DMS79 treated with DMSO at 0.1 percent for 48 hours (cell line): ENCODE results near the gene LGR6.
A peak's percentile ranks its signal among the peaks of the same experiment; 100 is the strongest.
"Not testable (repeated sequence)": the region's sequence is repeated elsewhere in the genome, so short reads cannot be mapped to it uniquely, and the experiment has no call there.

Source experiments
- DNase-seq: peaks from one replicate; lab custom pipeline; 2025; lab: John Stamatoyannopoulos, UW

Gene LGR6

GRCh38 chr1:202329891-202330290 is 136.3 kb downstream of the LGR6 start:
- no peak for DNase-seq

GRCh38 chr1:202333861-202334260 is 140.3 kb downstream of the LGR6 start:
- no peak for DNase-seq

GRCh38 chr1:202343652-202344349 is 150.2 kb downstream of the LGR6 start:
- peak; percentile 89 for DNase-seq

- no peak for DNase-seq
These were observed 154.5 kb downstream of the LGR6 start for GRCh38 chr1:202348005-202348508.

GRCh38 chr1:202348509-202349205 is 155.1 kb downstream of the LGR6 start, which contains the start of gene PPP1R12B:
TSS of gene PPP1R12B (plus strand) at chr1:202348699. CDS start at chr1:202348852, 153 bp downstream.
- peak; percentile 99 for DNase-seq

GRCh38 chr1:202349206-202349928 is 155.8 kb downstream of the LGR6 start:
- peak; percentile 24 for DNase-seq

- peak; percentile 76 for DNase-seq
These were observed 158.1 kb downstream of the LGR6 start for GRCh38 chr1:202351725-202352124.

- not testable (repeated sequence) for DNase-seq
These were observed 159.1 kb downstream of the LGR6 start for GRCh38 chr1:202352583-202353197.

GRCh38 chr1:202355944-202356553 is 162.4 kb downstream of the LGR6 start:
- DNase-seq, result no peak

- DNase-seq, result no peak
These were observed 163.9 kb downstream of the LGR6 start for GRCh38 chr1:202357506-202357905.

GRCh38 chr1:202361224-202361623 is 167.6 kb downstream of the LGR6 start:
- no peak for DNase-seq

- DNase-seq, result no peak
These were observed 168.1 kb downstream of the LGR6 start for GRCh38 chr1:202361701-202362100.

GRCh38 chr1:202362212-202362611 is 168.6 kb downstream of the LGR6 start:
- DNase-seq, result no peak

- no peak for DNase-seq
These were observed 171.7 kb downstream of the LGR6 start for GRCh38 chr1:202365092-202365815.

- DNase-seq, result no peak
These were observed 173.7 kb downstream of the LGR6 start for GRCh38 chr1:202367271-202367670.
